Measurements from ENCODE around the gene PSMA4. TPM values are rescaled to one million over a fixed set of nuclear protein-coding genes. Genes with fewer than 3 reads are reported as not detected.
A peak's percentile ranks its signal among the peaks of the same experiment; 100 is the strongest.
"Not testable (repeated sequence)": the region's sequence is repeated elsewhere in the genome, so short reads cannot be mapped to it uniquely, and the experiment has no call there.

Gene PSMA4
- total RNA-seq, 6 donors from 2014 or later: 48.2 to 176 (median 120) TPM

GRCh38 chr15:78538358-78538757, 1.9 kb upstream of the PSMA4 start:
- H3K9me3 ChIP-seq: no peaks in the 10 kb centered on the region
- no peak overlapping the region for H3K4me3 ChIP-seq
- WGBS, 2 donors: 80 to 86% methylated on average over 1 of the region's 1 CpG
- no peak overlapping the region for H3K27ac ChIP-seq
- ATAC-seq (ENCODE audit: low FRiP score in 2 of 2): no peak
- TF ChIP-seq EP300 (IDR thresholded peaks at IDR 0.05) (no peak), CTCF (IDR thresholded peaks at IDR 0.05) (no peak), POLR2A (IDR thresholded peaks at IDR 0.05) (no peak), POLR2AphosphoS5 (IDR thresholded peaks at IDR 0.05) (no peak)
- peaks cover 0 to 9% (median 5%) of the 10 kb centered on the region in 4 donors for H3K36me3 ChIP-seq
- H3K4me1 ChIP-seq: peaks cover 18 to 32% (median 21%) of the 10 kb centered on the region in 4 donors
- no peak for DNase-seq
- H3K27me3 ChIP-seq: no peaks in the 10 kb centered on the region

DNA sequence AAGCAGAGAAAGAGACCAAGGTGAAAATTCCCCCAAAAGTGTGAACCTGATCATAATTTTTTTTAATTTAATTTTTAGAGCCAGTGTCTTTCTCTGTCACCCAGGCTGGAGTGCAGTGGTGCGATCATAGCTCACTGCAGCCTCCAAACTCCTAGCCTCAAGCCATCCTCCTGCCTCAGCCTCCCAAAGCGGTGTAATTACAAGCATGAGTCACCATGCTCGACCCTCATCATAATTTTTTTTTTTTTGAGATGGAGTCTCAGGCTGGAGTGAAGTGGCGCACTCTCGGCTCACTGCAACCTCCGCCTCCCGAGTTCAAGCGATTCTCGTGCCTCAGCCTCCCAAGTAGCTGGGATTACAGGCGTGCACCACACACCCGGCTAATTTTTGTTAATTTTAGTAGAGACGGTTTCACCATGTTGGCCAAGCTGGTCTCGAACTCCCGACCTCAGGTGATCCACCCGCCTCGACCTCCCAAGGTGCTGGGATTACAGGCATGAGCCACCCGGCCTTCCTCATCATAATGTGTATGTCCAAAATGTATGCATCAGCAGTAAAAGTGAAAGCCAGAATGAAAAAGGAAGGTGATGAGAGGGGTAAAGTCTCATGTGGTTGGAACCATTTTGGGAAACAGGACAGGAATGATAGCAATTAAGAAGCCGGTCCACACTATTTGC, 642 bp upstream of the PSMA4 start:
- WGBS, 2 donors: 80% methylated on average over 18 of the region's 18 CpGs
- H3K4me3 ChIP-seq: peak overlapping the region; percentile 66 to 86 (median 76)
- peak overlapping the region; percentile 93 to 98 (median 96) for H3K27ac ChIP-seq
- peaks cover 18 to 38% (median 24%) of the 10 kb centered on the region in 4 donors for H3K4me1 ChIP-seq
- not testable (repeated sequence) for H3K27me3 ChIP-seq; DNase-seq; ATAC-seq (ENCODE audit: low FRiP score in 2 of 2); H3K9me3 ChIP-seq
- peaks cover 1 to 20% (median 11%) of the 10 kb centered on the region in 4 donors for H3K36me3 ChIP-seq

- no peak for DNase-seq
- H3K4me1 ChIP-seq: peaks cover 18 to 38% (median 24%) of the 10 kb centered on the region in 4 donors
- ATAC-seq (ENCODE audit: low FRiP score in 2 of 2): no peak
- H3K9me3 ChIP-seq: no peaks in the 10 kb centered on the region
- H3K27me3 ChIP-seq: no peaks in the 10 kb centered on the region
- WGBS, 2 donors: 1 to 3% methylated on average over 11 to 17 of the region's 17 CpGs
- H3K4me3 ChIP-seq: peak overlapping the region; percentile 66 to 86 (median 76)
- TF ChIP-seq POLR2AphosphoS5 (IDR thresholded peaks at IDR 0.05) (no peak), POLR2A (IDR thresholded peaks at IDR 0.05) (no peak), EP300 (IDR thresholded peaks at IDR 0.05) (no peak), CTCF (IDR thresholded peaks at IDR 0.05) (no peak)
- H3K36me3 ChIP-seq: peaks cover 16 to 35% (median 26%) of the 10 kb centered on the region in 4 donors
- H3K27ac ChIP-seq: peak overlapping the region; percentile 93 to 98 (median 96)
Measured at GRCh38 chr15:78540871-78541743, 863 bp downstream of the PSMA4 start.

GRCh38 chr15:78541744-78542034, 1.4 kb downstream of the PSMA4 start:
- Histone ChIP-seq H3K4me3 (peak overlapping the region in 3 of 4 donors; percentile 66 to 82 (median 71)), H3K9me3 (no peaks in the 10 kb centered on the region), H3K27me3 (no peaks in the 10 kb centered on the region), H3K27ac (peak overlapping the region in 3 of 4 donors; percentile 93 to 98 (median 95)), H3K36me3 (peaks cover 22 to 41% (median 31%) of the 10 kb centered on the region in 4 donors), H3K4me1 (peaks cover 18 to 38% (median 24%) of the 10 kb centered on the region in 4 donors)
- ATAC-seq (ENCODE audit: low FRiP score in 2 of 2) (no peak), DNase-seq (no peak)
- 29 to 47% methylated on average over 1 of the region's 1 CpG for WGBS, 2 donors
- TF ChIP-seq CTCF (IDR thresholded peaks at IDR 0.05): no peak
- TF ChIP-seq POLR2A (IDR thresholded peaks at IDR 0.05): no peak
- TF ChIP-seq EP300 (IDR thresholded peaks at IDR 0.05): no peak
- TF ChIP-seq POLR2AphosphoS5 (IDR thresholded peaks at IDR 0.05): no peak

DNA sequence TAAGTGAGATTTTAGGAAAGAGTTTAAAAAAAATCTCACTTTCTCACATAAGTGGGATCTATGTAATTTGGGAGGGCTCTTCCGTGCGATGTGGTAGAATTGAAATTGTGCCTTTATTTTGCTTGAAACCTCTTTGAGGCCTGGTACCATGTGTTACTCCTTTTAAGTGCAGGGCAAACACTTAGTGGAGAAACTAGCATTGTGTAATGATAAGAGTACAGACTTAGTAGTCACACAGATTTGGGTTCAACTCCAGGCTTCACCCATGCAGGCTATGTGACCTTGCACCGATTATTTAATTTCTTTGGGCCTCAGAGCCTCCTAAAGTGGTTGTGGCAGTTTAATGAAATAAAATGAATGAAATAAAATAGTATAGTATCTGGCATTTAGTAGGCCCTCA, 2.4 kb downstream of the PSMA4 start:
- peaks cover 18 to 38% (median 24%) of the 10 kb centered on the region in 4 donors for H3K4me1 ChIP-seq
- H3K9me3 ChIP-seq: no peaks in the 10 kb centered on the region
- peak overlapping the region in 1 of 4 donors; percentile 82 for H3K4me3 ChIP-seq
- H3K27me3 ChIP-seq: no peaks in the 10 kb centered on the region
- H3K27ac ChIP-seq: peak overlapping the region in 1 of 4 donors; percentile 19
- H3K36me3 ChIP-seq: peaks cover 31 to 51% (median 41%) of the 10 kb centered on the region in 4 donors
- no peak for ATAC-seq (ENCODE audit: low FRiP score in 2 of 2)
- WGBS, 2 donors: 74 to 78% methylated on average over 3 of the region's 3 CpGs
- TF ChIP-seq POLR2A (IDR thresholded peaks at IDR 0.05): no peak
- no peak for TF ChIP-seq EP300 (IDR thresholded peaks at IDR 0.05)
- TF ChIP-seq POLR2AphosphoS5 (IDR thresholded peaks at IDR 0.05): no peak
- no peak for TF ChIP-seq CTCF (IDR thresholded peaks at IDR 0.05)
- DNase-seq: no peak
